GM18907 (cell line): ENCODE results near the gene CYP11A1.
A peak's percentile ranks its signal among the peaks of the same experiment; 100 is the strongest.

Experiments used
- ATAC-seq: cut with Tn5 transposase; IDR thresholded peaks from one replicate; pipeline ENCODE4 v1.9.1; 2021; ENCODE audit warnings: mild to moderate bottlenecking, moderate library complexity; ENCODE audit not compliant: unreplicated experiment

The CYP11A1 gene

GRCh38 chr15:74367296-74367854 lies at the start of gene CYP11A1:
Gene CYP11A1, minus strand, starts transcription at chr15:74367646. Its CDS starts 61 bp downstream, at chr15:74367585.
- no peak for ATAC-seq

DNA sequence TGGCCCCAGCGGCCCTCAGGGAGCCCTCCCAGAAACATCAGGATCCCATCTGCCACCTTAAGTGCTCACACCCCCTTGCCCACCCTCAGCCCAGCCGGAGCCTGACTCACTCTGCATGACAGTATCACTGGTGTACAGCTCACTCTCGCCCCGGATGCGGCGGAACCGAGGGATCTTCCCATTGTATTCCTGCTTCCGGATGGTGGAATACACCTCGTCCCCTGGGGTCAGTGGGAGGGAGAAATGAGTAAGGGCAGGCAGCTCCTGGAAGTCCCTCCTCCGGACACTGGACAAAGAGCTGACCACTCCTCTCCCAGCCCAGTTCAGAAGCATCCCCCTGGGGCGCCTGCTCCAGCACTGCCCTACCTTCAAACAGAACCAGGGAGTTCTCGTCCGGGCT lies 49.8 kb upstream of the CYP11A1 start:
- no peak for ATAC-seq

GRCh38 chr15:74415966-74416916 lies 48.8 kb upstream of the CYP11A1 start:
- ATAC-seq: no peak

- no peak for ATAC-seq
Observed at GRCh38 chr15:74414603-74415338, 47.3 kb upstream of the CYP11A1 start.

DNA sequence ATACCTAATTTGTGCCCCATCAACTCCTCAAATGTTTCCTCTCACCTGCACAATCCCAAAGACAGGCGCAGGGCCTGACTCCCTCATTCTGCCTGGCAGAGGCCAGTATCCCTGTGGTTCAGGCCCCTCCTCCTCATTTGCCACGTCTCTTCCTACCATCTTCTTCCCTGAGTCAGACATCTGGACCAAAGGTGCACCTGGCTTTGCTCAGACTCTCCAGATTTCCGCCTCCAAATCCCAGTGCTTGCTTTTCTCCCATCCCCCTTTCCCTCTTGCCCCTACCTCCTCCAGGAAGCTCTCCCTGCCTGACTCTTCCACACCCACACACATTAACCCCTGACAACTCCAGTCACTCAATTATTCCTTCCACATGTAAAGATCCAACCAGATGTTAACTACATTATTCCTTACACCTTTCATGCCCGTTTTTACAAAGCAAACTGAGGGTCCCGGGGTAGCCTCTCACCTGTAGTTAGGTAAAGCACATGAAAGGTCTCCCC lies 46.7 kb upstream of the CYP11A1 start:
- no peak for ATAC-seq

DNA sequence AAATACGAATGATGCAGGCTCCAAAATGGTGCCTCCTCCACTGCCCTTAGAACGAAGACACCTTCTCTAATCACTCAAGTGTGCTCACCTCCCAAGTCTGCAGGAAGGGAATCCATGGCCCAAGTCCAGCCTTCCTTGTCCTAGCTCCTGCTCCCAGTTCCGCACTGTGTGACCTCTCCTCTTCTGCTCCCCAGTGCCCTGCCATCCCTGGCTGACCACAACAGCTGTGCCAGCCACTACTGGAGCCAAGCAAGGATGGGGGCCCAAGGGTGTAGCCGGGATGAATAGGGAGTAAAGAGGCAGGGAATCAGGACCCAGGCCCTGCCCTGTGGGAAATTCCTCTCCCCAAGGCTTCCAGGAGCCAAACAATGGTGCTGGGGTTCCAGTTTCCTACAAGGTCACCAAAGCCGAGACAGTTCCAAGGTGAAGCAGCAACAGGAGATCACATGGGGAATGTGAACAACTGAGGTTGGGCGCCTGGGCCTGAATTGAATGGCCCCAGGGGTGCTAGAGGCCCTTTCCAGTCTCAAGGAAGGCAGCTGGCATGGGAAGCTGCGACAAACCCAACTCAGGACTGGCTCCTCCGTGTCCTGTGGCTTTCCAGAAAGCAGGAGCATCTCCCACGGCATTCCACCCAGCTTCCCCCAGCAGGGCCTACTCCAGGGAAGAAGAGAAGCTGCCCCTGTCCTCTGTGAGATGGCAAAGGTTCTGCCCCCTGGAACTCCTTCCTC lies 46.1 kb upstream of the CYP11A1 start:
- no peak for ATAC-seq

GRCh38 chr15:74412159-74412558 lies 44.7 kb upstream of the CYP11A1 start:
- ATAC-seq: no peak

GRCh38 chr15:74411686-74412085 lies 44.2 kb upstream of the CYP11A1 start:
- no peak for ATAC-seq

DNA sequence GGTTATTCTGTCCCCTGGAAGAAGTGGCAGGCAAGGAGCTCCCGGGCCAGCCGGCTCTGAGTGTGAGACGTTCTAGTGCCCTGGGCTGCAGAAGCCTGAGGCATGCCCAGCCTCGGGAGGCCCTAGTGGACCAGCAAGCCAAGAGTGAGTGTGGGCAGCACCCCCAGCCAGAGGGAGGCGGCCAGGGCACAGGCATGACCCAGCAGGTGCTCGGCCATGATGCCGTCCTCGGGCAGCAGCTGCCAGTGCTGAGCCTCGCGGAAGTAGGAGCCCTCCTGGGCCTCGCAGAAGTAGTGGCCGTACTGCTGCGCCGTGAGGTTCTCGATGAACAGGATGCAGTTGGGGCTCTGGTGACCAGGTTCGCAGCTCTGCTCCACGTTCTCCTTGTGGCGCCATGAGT lies 43.1 kb upstream of the CYP11A1 start:
- no peak for ATAC-seq

GRCh38 chr15:74409225-74409624 lies 41.8 kb upstream of the CYP11A1 start:
- no peak for ATAC-seq

DNA sequence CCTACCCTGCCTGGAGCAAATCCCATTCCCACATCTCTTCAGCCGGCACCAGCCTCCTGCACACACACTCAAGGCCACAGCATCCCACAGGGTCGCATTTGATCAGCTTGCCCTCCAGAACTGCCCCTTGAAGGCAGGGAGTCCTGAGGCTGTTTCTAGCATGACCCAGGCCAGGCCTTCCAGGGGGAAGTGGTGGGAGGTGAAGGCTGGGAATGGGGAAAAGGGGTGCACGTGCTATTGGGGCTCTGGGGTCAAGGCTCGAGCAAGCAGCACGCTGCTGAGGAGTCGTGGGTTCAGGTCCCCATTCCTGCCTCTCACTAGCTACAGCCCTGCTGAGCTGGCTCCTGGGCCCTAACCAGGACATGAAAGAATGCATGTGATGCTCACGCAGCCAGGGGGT lies 41.4 kb upstream of the CYP11A1 start:
- ATAC-seq: no peak

DNA sequence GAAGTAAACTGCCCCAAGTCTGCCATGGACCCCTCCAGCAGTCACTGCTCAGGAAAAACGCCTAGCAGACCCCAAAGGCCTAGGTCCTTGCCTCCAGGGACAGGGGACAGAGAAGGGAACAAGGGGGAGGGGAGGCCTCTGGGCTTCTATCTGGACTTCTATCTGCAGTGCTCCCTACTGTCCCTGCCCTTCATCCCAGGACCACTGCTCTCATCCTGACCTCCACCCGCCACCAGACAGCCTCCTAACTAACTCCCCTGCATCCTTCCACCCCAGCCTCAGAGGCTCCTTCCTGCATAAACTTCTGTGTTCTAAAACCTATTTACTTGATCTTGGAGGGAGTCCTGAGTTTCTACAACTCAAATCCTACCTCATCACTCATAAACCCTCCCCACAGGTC lies 40.9 kb upstream of the CYP11A1 start:
- ATAC-seq: no peak

DNA sequence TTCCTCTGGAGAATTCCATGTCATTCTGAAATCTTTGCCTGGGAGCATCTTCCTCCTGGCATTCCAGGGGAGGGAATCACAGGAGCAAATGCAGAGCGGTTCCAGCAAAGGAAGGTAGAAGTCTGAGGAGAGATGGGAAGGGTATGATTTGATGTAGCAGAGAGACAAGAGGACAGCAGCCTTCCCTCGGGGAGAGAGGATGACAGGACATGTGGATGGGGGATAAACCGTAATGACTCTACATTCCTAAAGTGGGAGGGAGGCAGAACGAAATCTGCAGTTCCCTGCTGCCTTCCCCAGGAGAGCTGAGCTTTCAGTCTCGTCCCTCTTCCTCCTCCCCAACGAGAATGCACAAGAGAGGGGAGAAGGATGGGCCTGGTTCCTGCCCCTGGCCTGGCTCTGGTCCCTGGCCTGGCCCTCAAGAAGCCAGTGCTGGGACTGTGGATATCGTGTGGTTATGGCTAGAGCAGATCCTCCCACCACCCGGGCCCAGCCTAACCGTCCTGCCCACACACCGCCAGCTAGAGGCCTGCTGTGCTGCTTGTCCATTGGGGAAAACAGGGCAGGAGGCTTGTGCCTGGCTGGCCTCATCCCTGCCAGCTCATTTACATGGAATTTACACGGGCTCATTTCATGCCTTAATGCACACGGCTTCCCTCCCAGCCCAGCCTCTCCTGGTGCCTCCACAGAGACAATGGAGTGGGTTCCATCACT lies 39.7 kb upstream of the CYP11A1 start:
- ATAC-seq: no peak

DNA sequence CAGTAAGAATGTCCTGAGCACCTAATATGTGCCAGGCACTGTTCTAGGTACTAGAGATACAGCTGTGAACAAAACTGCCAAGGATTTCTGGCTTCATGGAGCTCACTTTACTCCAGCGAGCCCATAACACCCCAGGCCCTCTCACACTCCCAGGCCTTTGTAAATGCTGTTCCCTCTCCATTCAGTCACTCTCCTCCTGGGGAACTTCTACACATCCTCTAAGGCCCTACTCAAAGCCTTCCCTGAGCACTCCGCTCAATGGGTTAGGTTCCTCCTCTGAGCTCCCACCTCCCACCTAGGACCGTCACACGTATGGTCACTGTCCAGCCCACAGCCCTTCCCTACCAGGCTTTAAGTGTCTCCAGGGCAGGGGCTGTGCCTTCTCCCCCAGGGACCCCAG lies 39.1 kb upstream of the CYP11A1 start:
- ATAC-seq: no peak

DNA sequence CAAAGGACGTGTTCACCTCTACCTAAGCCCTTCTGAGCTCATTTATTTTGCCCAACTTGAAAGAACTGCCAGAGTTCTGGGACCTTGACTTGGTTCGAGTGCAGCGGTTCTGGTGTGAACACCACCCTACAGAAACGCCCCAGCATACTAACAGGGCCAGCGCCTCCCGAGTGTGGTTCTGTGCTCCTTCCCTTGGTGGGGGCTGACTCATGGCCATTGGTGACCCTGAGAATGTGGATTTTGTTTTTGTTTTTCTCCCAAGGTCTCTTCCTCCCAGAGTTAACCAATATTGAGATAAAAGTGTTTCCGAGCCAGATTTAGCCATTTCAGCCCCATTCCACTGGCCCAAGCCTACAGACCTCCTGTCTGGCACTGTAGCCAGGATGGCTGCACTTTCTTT lies 38.4 kb upstream of the CYP11A1 start:
- no peak for ATAC-seq

- ATAC-seq: peak; percentile 34
Observed at GRCh38 chr15:74403991-74404563, 36.6 kb upstream of the CYP11A1 start.

- peak; percentile 7 for ATAC-seq
Observed at GRCh38 chr15:74403588-74403919, 36.1 kb upstream of the CYP11A1 start.

GRCh38 chr15:74402873-74403587 lies 35.6 kb upstream of the CYP11A1 start:
- peak; percentile 39 for ATAC-seq

DNA sequence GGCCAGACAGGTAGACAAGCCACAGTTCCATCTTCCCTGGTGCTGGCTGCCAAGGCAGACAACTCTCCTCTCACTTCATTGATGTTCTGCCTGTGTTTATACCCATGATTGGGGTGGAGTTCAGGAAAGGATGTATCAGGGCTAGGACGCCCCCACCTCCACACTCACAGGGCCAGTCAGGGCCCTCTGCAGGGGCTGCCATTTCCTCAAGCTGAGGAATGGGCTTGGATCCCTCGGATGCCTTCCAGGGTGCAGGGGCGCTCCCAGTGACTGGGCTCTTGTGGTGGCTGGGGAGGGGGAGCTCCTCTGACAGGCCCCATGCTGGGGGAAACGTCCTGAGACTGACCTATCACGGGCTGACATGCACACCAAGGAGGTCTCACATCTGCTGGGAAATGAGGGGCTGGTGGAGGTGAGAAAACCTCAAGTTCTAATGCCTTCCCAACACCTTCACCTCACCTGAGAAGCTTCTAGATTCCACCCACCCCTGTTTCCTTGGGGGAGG lies 34.9 kb upstream of the CYP11A1 start:
- ATAC-seq: no peak
